Rectal smooth muscle tissue (tissue), 1 donor: Measurements from ENCODE around the gene STX1B.

Source experiments
- H3K27ac ChIP-seq: one replicate; pipeline ENCODE4 v1.7.0; 2013; ENCODE audit warnings: low read depth, low read length, inconsistent platforms
- H3K27me3 ChIP-seq: one replicate; pipeline ENCODE4 v1.7.0; 2013; ENCODE audit warnings: low read length; ENCODE audit not compliant: control insufficient read depth, insufficient read depth
- H3K36me3 ChIP-seq: one replicate; pipeline ENCODE4 v1.7.0; 2013; ENCODE audit warnings: low read length; ENCODE audit not compliant: control insufficient read depth, insufficient read depth
- H3K4me1 ChIP-seq: one replicate; pipeline ENCODE4 v1.7.0; 2013; ENCODE audit warnings: low read length; ENCODE audit not compliant: control insufficient read depth, insufficient read depth
- H3K4me3 ChIP-seq: one replicate; pipeline ENCODE4 v1.7.0; 2013; ENCODE audit warnings: low read length
- H3K9ac ChIP-seq: one replicate; pipeline ENCODE4 v1.7.0; 2013; ENCODE audit warnings: low read length

Gene STX1B

GRCh38 chr16:30979170-30980022 is 31.0 kb downstream of the STX1B start:
- Histone ChIP-seq H3K36me3 (peaks cover 33% of the 10 kb centered on the region), H3K9ac (no peak overlapping the region), H3K27me3 (no peaks in the 10 kb centered on the region), H3K4me3 (no peak overlapping the region), H3K4me1 (no peaks in the 10 kb centered on the region), H3K27ac (no peak overlapping the region)

- Histone ChIP-seq H3K36me3 (peaks cover 46% of the 10 kb centered on the region), H3K27me3 (no peaks in the 10 kb centered on the region), H3K27ac (no peak overlapping the region), H3K4me1 (no peaks in the 10 kb centered on the region), H3K4me3 (no peak overlapping the region), H3K9ac (no peak overlapping the region)
Measured at GRCh38 chr16:30977502-30977901, 32.9 kb downstream of the STX1B start.

GRCh38 chr16:30976486-30976885 is 34.0 kb downstream of the STX1B start:
- Histone ChIP-seq H3K27ac (no peak overlapping the region), H3K27me3 (no peaks in the 10 kb centered on the region), H3K36me3 (peaks cover 50% of the 10 kb centered on the region), H3K4me1 (no peaks in the 10 kb centered on the region), H3K4me3 (no peak overlapping the region), H3K9ac (no peak overlapping the region)

GRCh38 chr16:30974348-30974747 is 36.1 kb downstream of the STX1B start:
- Histone ChIP-seq H3K36me3 (peaks cover 60% of the 10 kb centered on the region), H3K4me3 (no peak overlapping the region), H3K9ac (no peak overlapping the region)

GRCh38 chr16:30972872-30973271 is 37.6 kb downstream of the STX1B start:
- Histone ChIP-seq H3K27ac (no peak overlapping the region), H3K4me1 (no peaks in the 10 kb centered on the region), H3K27me3 (no peaks in the 10 kb centered on the region), H3K4me3 (no peak overlapping the region), H3K36me3 (peaks cover 60% of the 10 kb centered on the region), H3K9ac (no peak overlapping the region)

More at GRCh38 chr16:30974348-30974747, 36.1 kb downstream of the STX1B start:
- Histone ChIP-seq H3K4me1 (no peaks in the 10 kb centered on the region), H3K27me3 (no peaks in the 10 kb centered on the region), H3K27ac (no peak overlapping the region)

- H3K4me1 ChIP-seq: no peaks in the 10 kb centered on the region
- H3K27ac ChIP-seq: no peak overlapping the region
- H3K27me3 ChIP-seq: no peaks in the 10 kb centered on the region
- H3K36me3 ChIP-seq: peaks cover 60% of the 10 kb centered on the region
- no peak overlapping the region for H3K4me3 ChIP-seq
- no peak overlapping the region for H3K9ac ChIP-seq
Measured at GRCh38 chr16:30971298-30971697, 39.1 kb downstream of the STX1B start.

- H3K4me1 ChIP-seq: no peaks in the 10 kb centered on the region
- H3K27me3 ChIP-seq: no peaks in the 10 kb centered on the region
- H3K4me3 ChIP-seq: no peak overlapping the region
- no peak overlapping the region for H3K27ac ChIP-seq
- H3K36me3 ChIP-seq: peaks cover 70% of the 10 kb centered on the region
- H3K9ac ChIP-seq: no peak overlapping the region
Measured at GRCh38 chr16:30969246-30969842, 41.1 kb downstream of the STX1B start.

GRCh38 chr16:30967795-30968194 is 42.6 kb downstream of the STX1B start:
- Histone ChIP-seq H3K9ac (no peak overlapping the region), H3K36me3 (peaks cover 70% of the 10 kb centered on the region), H3K27me3 (no peaks in the 10 kb centered on the region), H3K27ac (no peak overlapping the region), H3K4me3 (no peak overlapping the region), H3K4me1 (no peaks in the 10 kb centered on the region)

GRCh38 chr16:30966033-30966619 is 44.3 kb downstream of the STX1B start:
- H3K4me3 ChIP-seq: no peak overlapping the region
- H3K4me1 ChIP-seq: no peaks in the 10 kb centered on the region
- H3K9ac ChIP-seq: no peak overlapping the region
- H3K36me3 ChIP-seq: peaks cover 64% of the 10 kb centered on the region
- H3K27me3 ChIP-seq: no peaks in the 10 kb centered on the region
- no peak overlapping the region for H3K27ac ChIP-seq

GRCh38 chr16:30965436-30965835 is 45.0 kb downstream of the STX1B start:
- Histone ChIP-seq H3K4me3 (no peak overlapping the region), H3K36me3 (peaks cover 63% of the 10 kb centered on the region), H3K9ac (no peak overlapping the region), H3K27me3 (no peaks in the 10 kb centered on the region), H3K27ac (no peak overlapping the region), H3K4me1 (no peaks in the 10 kb centered on the region)

GRCh38 chr16:30964574-30965226 is 45.7 kb downstream of the STX1B start:
- H3K36me3 ChIP-seq: peaks cover 69% of the 10 kb centered on the region
- H3K27ac ChIP-seq: no peak overlapping the region
- H3K27me3 ChIP-seq: no peaks in the 10 kb centered on the region
- H3K9ac ChIP-seq: no peak overlapping the region
- H3K4me1 ChIP-seq: no peaks in the 10 kb centered on the region
- no peak overlapping the region for H3K4me3 ChIP-seq

GRCh38 chr16:30963925-30964511 is 46.4 kb downstream of the STX1B start:
- no peaks in the 10 kb centered on the region for H3K27me3 ChIP-seq
- no peak overlapping the region for H3K9ac ChIP-seq
- H3K27ac ChIP-seq: no peak overlapping the region
- no peak overlapping the region for H3K4me3 ChIP-seq
- no peaks in the 10 kb centered on the region for H3K4me1 ChIP-seq
- peaks cover 62% of the 10 kb centered on the region for H3K36me3 ChIP-seq
